Endothelial cell (in vitro differentiated cells): ENCODE data around the gene KRTAP10-5. TPM values are rescaled to one million over a fixed set of nuclear protein-coding genes. Genes with fewer than 3 reads are reported as not detected.
A peak's percentile ranks its signal among the peaks of the same experiment; 100 is the strongest.

Source experiments
- DNase-seq: peaks from one replicate; pipeline ENCODE4 v3.0.0; 2021; ENCODE audit warnings: low spot score
- H3K27ac Mint-ChIP-seq: one replicate; pipeline ENCODE4 v1.8.0; 2021; ENCODE audit warnings: mixed read lengths, inconsistent platforms; ENCODE audit not compliant: unreplicated experiment
- H3K27me3 Mint-ChIP-seq: one replicate; pipeline ENCODE4 v1.8.0; 2021; ENCODE audit warnings: mild to moderate bottlenecking, moderate library complexity, mixed read lengths, inconsistent platforms; ENCODE audit not compliant: unreplicated experiment
- H3K36me3 Mint-ChIP-seq: one replicate; pipeline ENCODE4 v1.8.0; 2021; ENCODE audit warnings: mild to moderate bottlenecking, low read depth, mixed read lengths, inconsistent platforms; ENCODE audit not compliant: unreplicated experiment
- H3K4me1 Mint-ChIP-seq: one replicate; pipeline ENCODE4 v1.8.0; 2021; ENCODE audit warnings: mild to moderate bottlenecking, mixed read lengths, inconsistent platforms; ENCODE audit not compliant: unreplicated experiment
- H3K4me3 Mint-ChIP-seq: one replicate; pipeline ENCODE4 v1.8.0; 2021; ENCODE audit warnings: mild to moderate bottlenecking, mixed read lengths, inconsistent platforms; ENCODE audit not compliant: unreplicated experiment
- H3K9me3 Mint-ChIP-seq: one replicate; pipeline ENCODE4 v1.8.0; 2021; ENCODE audit warnings: mixed read lengths, inconsistent platforms; ENCODE audit not compliant: unreplicated experiment
- CTCF ChIP-seq: fragments of 200-600 bp; sonication (generic); IDR thresholded peaks from one replicate; pipeline ENCODE4 v1.5.0; 2021; ENCODE audit warnings: antibody characterized with exemption; ENCODE audit not compliant: unreplicated experiment
- total RNA-seq: library from RNA; stranded (reverse); fragmentation: NEBNext Ultra II Directional; extraction: Animal tissue kit (Norgen Biotek cat#: 25700); gene quantifications from one replicate; pipeline ENCODE4 v1.2.1, GENCODE V29; 2021; ENCODE audit not compliant: unreplicated experiment

The KRTAP10-5 gene
- total RNA-seq, 1 donor from 2014 or later: not detected

- DNase-seq: no peak
- no peak for TF ChIP-seq CTCF
- Mint-ChIP-seq H3K4me1 (peaks cover 7% of the 10 kb centered on the region), H3K4me3 (no peak overlapping the region), H3K27ac (no peak overlapping the region), H3K9me3 (no peaks in the 10 kb centered on the region), H3K27me3 (peaks cover 6% of the 10 kb centered on the region), H3K36me3 (peaks cover 13% of the 10 kb centered on the region)
Measured at GRCh38 chr21:44542716-44543115, 37.7 kb downstream of the KRTAP10-5 start.

- Mint-ChIP-seq H3K27ac (no peak overlapping the region), H3K27me3 (peaks cover 6% of the 10 kb centered on the region), H3K4me1 (no peaks in the 10 kb centered on the region), H3K4me3 (peak overlapping the region; percentile 39), H3K36me3 (peaks cover 4% of the 10 kb centered on the region), H3K9me3 (no peaks in the 10 kb centered on the region)
- no peak for DNase-seq
- TF ChIP-seq CTCF: no peak
Measured at GRCh38 chr21:44540741-44541288, 39.6 kb downstream of the KRTAP10-5 start.

- Mint-ChIP-seq H3K36me3 (peaks cover 4% of the 10 kb centered on the region), H3K4me1 (no peaks in the 10 kb centered on the region), H3K27me3 (peaks cover 6% of the 10 kb centered on the region), H3K4me3 (peak within 1 kb of the TSS; percentile 39), H3K27ac (no peak within 1 kb of the TSS), H3K9me3 (no peaks in the 10 kb centered on the region)
- no peak for TF ChIP-seq CTCF
- no peak for DNase-seq
Measured at GRCh38 chr21:44539991-44540666, 40.3 kb downstream of the KRTAP10-5 start, which contains the start of gene KRTAP10-1. TSS of gene KRTAP10-1 (minus strand) at chr21:44540195. CDS start at chr21:44540150, 45 bp downstream.

- no peak for DNase-seq
- H3K9me3 Mint-ChIP-seq: no peaks in the 10 kb centered on the region
- peaks cover 10% of the 10 kb centered on the region for H3K27me3 Mint-ChIP-seq
- no peak for TF ChIP-seq CTCF
- H3K4me1 Mint-ChIP-seq: no peaks in the 10 kb centered on the region
- peaks cover 8% of the 10 kb centered on the region for H3K36me3 Mint-ChIP-seq
- no peak overlapping the region for H3K27ac Mint-ChIP-seq
- H3K4me3 Mint-ChIP-seq: no peak overlapping the region
Measured at GRCh38 chr21:44539046-44539445, 41.4 kb downstream of the KRTAP10-5 start.
